Vagina (tissue), 2 donors: Measurements from ENCODE around the gene EPHB1.

ENCODE experiments used
- POLR2A ChIP-seq, 2 donors: fragments of 450-650 bp; IDR thresholded peaks; one replicate each; pipeline ENCODE4 v1.6.1; 2017; ENCODE audit warnings: antibody characterized with exemption in 2 of 2, mild to moderate bottlenecking in 2 of 2, moderate library complexity in 2 of 2
- POLR2AphosphoS5 ChIP-seq, 2 donors: sonication (generic); formaldehyde crosslinking; IDR thresholded peaks; one replicate each; pipeline ENCODE4 v1.9.0; 2017; ENCODE audit warnings: antibody characterized with exemption in 2 of 2, mild to moderate bottlenecking in 2 of 2, low read depth in 1 of 2; ENCODE audit not compliant: insufficient read depth in 1 of 2
- TF ChIP-seq, protein P1 (sequence below), 3 experiments: fragments of 450-650 bp in 2 of 3; fragments of 200-600 bp in 1 of 3; sonication (generic) in 1 of 3; IDR thresholded peaks; one replicate each; pipeline ENCODE4 v1.5.1; 2017 to 2019; ENCODE audit warnings: antibody characterized with exemption in 3 of 3, mild to moderate bottlenecking in 2 of 3, moderate library complexity in 2 of 3

DNA sequence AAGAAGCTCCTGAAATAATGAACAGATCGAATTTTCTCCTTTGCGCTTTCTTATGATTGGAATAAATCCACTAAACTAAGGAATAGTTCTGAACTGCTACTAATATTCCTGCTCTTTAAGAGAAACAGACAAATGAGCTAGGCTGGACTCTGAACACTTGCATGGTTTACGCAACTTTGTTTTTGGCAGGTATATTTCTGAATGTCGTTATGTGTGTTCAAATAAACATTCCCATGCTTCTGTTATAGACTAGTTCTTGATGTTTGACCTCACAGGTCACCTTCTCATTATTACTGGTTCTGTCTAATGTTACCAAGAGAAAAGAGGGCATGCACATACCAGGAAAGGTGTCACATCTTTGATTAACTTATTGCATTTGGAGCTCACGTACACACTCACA is 418.2 kb downstream of the EPHB1 start:
- TF ChIP-seq POLR2AphosphoS5 (IDR thresholded peaks at IDR 0.05; ENCODE audit: insufficient read depth in 1 of 2, low read depth in 1 of 2) (no peak), POLR2A (IDR thresholded peaks at IDR 0.05) (no peak)
- TF ChIP-seq, protein P1, sequence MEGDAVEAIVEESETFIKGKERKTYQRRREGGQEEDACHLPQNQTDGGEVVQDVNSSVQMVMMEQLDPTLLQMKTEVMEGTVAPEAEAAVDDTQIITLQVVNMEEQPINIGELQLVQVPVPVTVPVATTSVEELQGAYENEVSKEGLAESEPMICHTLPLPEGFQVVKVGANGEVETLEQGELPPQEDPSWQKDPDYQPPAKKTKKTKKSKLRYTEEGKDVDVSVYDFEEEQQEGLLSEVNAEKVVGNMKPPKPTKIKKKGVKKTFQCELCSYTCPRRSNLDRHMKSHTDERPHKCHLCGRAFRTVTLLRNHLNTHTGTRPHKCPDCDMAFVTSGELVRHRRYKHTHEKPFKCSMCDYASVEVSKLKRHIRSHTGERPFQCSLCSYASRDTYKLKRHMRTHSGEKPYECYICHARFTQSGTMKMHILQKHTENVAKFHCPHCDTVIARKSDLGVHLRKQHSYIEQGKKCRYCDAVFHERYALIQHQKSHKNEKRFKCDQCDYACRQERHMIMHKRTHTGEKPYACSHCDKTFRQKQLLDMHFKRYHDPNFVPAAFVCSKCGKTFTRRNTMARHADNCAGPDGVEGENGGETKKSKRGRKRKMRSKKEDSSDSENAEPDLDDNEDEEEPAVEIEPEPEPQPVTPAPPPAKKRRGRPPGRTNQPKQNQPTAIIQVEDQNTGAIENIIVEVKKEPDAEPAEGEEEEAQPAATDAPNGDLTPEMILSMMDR (IDR thresholded peaks at IDR 0.05): no peak
